ENCODE data around the gene MCM3. TPM values are rescaled to one million over a fixed set of nuclear protein-coding genes. Genes with fewer than 3 reads are reported as not detected.

The MCM3 gene
- 10 to 100 TPM; 27.2 to 28.4 TPM for total RNA-seq
- long read RNA-seq, transcript MCM3-201 (17 exons, 3,083 nt) = major isoform, 97 of 124 reads
- long read RNA-seq, partial matches to known transcripts = 16 of 124 reads
- long read RNA-seq, other reads (novel, unspliced or antisense) = 10 of 124 reads

DNA sequence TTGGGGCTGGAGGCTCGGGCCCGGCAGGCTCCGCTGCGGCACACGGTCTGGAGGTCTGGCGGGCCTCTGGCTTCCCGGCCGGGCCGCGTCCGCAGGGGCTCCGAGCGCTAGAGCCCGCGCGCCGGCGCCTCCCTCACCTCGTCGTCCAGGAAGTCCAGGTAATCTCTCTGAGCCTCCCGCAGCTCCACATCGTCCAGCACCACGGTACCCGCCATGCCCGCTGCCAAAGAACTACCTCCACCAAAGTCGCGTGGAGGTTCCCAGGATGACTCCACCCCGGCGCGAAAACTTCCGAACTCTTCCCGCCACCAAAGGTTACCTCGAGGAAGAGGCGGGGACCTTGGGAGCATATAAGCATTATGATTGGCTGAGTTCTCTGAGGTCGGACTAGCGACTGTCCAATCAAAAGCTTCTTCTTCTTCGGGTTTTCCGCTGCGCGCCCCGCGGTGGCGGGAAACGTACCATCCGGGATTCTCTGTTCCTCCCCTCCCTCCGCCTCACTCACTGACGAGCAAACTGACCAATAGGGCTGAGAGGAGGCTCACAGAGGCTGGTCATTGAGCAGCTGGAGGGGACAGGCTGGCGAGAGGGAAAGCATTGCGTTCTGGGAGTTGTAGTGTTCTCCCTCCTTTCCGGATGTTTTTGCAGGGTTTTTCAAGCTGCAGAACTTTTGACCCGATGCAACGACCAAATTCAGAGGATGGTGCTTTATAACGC lies at the start of gene MCM3:
Gene MCM3, minus strand, starts transcription at position 283 of the 717 bp plus-strand sequence. Its CDS starts 68 bp downstream, at position 215.
- ATAC-seq (peak; percentile 100), DNase-seq (peak; percentile 98)
- intact Hi-C loops (cut with DNase I) = loop anchor here in 1 of 2 donors (5.0 to 10.0 kb wide), 2 partner anchors 118 to 380 kb away; no protein-coding TSS in a partner anchor

DNA sequence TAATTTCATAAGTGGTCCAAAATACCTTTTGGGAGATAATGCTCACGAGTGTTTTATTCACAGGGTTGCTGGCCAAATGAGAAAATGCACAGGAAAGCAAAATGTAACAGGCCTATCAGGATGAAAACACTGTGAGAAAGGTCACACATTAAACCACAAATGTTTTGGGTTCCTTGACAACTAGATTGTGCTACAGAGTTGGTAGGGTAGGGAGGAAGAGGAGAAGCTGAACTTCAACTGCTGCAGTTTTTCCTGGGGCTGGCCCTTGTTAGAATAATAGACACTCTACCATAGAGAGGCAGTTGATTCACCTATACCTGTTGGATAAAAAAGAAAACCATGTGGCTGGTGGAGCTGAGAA lies 49.3 kb upstream of the MCM3 start:
- DNase-seq = no peak
- intact Hi-C loops (cut with DNase I) = no loop called here
- ATAC-seq = peak in 1 of 2 donors; percentile 41

DNA sequence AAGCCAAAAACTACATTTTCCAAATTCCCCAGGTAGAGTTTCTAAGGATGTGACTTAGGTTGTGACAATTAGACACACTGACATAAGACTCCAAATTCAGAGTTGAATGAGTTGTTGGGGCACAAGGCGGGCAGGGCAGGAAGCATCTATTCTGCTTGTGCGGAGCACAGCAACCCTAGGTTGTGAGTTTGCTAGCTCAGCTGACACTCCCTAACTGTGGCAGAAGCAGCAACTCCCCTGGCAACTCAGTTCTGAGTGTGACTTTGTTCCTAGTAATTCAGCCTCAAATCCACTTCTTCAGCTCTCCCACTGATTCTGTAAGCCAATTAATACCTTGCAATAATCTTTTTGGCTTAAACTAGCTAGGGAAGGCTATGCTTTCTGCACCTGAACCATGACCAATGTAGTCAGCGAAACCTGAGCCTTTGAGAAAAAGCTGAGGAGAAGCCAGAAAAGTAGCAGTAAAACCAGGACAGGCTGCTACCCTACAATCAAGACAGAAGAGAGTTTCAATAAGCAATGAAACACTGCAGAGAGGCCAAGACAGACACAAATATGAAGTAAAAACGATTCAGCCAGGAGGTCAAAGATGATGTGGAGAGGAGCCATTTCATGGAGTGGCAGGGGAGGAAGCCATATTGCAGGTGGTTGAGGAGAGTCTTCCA lies 47.4 kb upstream of the MCM3 start:
- ATAC-seq (no peak), DNase-seq (no peak)
- intact Hi-C loops (cut with DNase I) = no loop called here

DNA sequence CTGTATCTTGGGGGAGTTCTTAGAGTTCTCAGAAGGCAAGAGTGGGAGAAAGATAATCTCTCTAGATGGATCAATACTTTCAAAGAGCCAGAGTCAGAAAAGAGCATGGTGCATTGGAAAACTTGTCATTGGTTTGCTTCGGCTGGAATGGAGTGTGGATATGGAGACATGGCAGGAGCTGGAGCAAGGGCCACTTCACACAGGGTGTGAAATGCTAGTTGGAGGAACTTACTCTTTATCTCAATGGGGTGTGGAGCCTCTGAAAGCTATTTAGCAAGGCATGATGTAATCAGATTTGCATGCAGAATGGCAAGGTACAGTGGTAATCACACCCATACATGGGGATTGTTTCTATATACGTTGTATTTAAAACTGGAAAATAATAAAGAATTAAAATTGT lies 45.9 kb upstream of the MCM3 start:
- DNase-seq (no peak), ATAC-seq (peak; percentile 67 to 77)
- intact Hi-C loops (cut with DNase I) = no loop called here

DNA sequence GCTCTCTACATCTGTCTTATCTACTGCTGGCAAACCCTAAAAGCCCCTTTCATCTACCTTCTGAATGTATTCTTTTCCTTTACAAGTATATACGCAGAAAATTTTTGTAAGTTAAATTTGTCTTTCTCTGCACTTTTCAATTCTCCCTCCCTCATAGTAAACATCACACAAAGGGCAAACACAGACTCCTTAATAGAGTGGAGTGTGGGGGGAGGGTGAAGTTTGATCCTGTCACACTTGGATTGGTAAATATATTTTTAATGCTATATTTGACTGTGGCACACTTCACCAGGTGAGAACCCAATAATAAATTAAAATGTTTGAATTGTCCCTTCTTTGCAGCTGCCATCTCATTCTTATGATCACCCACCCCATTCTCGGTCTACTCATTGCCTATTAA lies 44.2 kb upstream of the MCM3 start:
- no peak for ATAC-seq
- DNase-seq = no peak
- intact Hi-C loops (cut with DNase I) = no loop called here

DNA sequence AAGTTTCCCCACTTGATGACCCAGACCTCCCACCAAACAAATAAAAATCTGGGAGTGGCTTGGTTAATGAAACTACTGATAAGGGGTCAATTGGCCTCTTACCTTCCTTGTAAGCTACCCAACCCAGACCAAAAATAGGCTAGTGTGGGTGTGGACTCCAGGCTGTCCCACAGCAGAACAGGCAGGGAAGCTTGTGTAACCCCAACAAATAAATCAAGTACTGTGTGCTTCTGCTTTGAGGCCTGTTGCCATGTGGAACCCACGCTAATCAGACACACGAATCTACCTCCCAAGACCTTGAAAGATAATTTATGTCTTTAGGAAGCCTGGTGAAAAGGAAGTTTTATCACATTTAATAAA lies 43.7 kb upstream of the MCM3 start:
- intact Hi-C loops (cut with DNase I) = no loop called here
- DNase-seq = no peak
- no peak for ATAC-seq

DNA sequence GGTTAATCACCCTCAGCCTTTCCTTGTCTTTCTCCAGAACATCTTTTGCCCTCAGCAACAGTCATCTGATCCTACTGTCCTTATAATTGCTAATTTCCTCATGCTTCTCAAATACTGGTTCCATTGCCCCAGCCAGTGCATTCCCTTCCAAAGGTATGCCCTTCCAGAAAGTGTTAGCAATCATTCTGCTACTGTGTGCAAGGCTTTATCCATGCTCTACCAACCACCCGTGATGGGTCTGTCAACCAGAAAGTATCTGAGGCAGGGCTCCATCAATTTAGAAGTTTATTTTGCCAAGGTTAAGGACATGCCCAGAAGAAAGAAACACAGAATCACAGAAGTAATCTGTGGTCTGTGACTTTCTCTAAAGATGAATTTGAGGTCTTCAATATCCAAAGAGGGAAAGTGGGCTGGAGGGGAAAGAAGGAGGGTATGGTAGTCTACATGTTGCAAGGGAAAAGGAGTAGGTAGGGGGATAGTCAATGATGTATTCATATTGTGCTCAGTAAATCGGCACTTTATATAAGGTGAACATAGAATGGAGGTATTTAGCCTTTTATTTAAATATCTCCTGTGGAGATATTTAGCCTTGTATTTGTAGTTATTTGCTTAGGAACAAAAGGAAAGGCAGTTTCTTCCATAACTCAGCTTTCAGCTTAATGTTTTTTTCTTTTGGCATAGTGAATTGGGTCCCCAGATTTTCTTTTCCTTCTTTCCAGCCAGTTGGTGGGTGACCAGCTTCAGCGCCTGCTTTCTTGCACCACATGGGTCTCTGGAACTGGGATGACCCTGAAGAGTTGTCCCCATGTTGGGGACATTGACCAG lies 42.2 kb upstream of the MCM3 start:
- intact Hi-C loops (cut with DNase I) = no loop called here
- no peak for ATAC-seq

DNA sequence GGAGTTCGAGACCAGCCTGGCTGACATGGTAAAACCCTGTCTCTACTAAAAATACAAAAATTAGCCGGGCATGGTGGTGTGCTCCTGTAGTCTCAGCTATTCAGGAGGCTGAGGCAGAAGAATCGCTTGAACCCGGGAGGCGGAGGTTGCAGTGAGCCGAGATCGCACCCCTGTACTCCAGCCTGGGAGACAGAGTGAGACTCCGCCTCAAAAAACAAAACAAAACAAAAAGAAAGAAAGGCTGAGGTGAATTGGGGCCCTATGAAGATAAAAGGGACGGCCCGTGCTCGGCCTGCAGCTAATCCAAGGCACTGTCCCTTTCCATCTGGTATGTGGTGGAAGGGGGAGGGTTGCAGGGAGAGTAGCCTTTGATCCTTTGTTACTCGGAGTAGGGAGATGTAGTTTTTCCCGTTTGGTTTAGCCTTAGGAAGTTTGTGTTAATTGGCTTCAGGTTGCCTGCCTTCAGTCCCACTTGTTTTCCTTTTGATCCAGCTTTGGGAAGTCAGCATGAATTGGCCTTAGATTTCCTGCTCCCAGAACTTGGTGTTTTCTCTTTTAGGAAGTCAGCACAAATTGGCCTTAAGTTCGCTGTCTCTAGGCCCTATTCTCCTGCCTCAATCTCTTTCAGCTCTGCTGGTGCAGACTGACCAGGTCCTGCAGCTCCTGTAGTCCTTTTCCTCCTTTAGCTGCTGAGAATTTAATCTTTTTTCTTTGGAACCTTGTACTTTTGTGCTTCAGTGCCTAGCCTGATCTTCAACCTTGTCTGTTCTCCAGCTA lies 41.3 kb upstream of the MCM3 start:
- DNase-seq = no peak
- no peak for ATAC-seq
- intact Hi-C loops (cut with DNase I) = no loop called here

More for the DNA sequence above, 42.2 kb upstream of the MCM3 start:
- no peak for DNase-seq

DNA sequence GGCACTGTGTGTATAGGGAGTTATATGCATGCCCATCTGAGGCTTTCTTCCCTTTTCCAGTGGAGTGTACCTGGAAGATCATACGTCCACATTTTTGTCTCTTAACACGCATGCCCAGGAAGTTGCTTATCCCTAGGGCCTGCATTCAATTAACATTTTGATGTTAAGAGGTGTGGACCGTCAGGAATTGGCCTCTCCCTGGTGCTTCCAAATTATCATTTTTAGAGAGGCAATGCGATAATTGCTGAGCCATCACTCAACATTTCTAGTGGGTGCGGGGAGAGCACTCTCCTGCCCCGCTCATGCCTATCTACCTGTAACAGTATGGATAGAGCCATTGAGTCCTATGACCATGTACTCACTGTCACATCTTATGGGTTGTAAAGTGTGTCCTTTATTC lies 39.6 kb upstream of the MCM3 start:
- intact Hi-C loops (cut with DNase I) = no loop called here
- no peak for DNase-seq
- ATAC-seq = no peak

DNA sequence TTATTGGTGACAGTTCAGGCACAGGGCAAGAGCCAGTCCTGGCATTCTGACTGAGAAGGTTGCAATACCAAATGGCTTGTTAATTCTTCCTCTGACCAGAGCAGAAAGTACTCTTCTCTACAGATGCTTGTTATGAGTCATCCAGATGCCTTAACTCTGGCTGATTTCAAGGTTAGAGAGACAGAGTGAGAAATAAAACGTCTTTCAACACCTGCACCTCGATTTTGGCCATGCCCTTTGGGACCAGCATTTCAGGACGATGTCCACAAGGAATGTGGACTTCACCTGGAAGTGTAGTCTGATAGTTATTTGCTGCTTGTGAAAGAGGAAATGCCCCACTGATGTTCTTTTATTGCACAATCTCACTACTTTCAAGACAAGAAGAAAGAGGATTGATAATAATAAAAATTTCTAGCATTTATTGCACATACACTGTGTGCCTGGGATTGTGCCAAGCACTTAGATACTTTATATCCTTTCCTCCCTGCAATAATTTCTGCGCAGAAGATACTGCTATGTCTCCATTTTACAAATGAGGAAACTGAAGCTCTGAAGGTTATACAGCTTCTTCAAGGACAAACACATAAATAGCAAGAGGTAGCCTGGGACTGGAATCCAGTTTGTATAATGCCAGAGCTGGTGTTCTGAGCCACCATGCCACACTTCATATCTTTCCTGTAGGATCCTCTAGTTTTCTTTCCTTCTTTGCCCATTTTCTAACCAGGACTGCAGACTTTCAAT lies 33.5 kb upstream of the MCM3 start:
- ATAC-seq = peak in 1 of 2 donors; percentile 80
- no peak for DNase-seq
- intact Hi-C loops (cut with DNase I) = no loop called here

DNA sequence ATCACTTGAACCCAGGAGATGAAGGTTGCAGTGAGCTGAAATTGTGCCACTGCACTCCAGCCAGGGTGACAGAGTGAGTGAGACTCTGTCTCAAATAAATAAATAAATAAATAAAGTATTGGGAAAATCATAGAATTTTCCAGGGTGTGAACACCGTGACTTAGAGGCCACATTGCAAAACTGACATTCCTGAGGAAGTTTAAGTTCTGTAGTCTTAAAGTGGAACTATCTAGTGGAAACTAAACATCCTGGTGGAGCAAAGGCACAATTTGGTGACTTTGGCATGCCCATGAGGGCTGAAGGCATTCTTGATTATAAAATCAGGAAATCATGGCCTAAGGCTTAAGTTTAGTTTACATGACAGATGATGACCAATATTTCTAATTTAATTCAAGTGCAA lies 32.7 kb upstream of the MCM3 start:
- no peak for ATAC-seq
- intact Hi-C loops (cut with DNase I) = no loop called here
- no peak for DNase-seq

DNA sequence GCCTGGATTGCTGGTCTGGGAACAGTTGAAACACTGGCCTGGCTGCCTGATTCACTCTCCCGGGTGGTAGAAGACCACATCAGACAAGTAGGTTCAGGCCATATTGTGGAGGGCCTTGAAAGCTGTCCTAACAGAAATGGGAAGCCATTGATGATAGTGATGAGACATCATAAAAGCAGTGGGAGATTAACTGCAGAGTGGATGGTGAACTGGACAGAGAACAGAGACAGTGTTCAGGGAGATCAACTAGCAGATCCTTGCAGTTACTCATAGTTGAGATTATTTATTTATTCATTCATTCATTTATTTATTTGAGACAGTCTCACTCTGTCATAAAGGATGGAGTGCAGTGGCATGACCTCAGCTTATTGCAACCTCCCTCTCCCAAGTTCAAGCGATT lies 30.2 kb upstream of the MCM3 start:
- ATAC-seq (no peak), DNase-seq (no peak)
- intact Hi-C loops (cut with DNase I) = no loop called here

DNA sequence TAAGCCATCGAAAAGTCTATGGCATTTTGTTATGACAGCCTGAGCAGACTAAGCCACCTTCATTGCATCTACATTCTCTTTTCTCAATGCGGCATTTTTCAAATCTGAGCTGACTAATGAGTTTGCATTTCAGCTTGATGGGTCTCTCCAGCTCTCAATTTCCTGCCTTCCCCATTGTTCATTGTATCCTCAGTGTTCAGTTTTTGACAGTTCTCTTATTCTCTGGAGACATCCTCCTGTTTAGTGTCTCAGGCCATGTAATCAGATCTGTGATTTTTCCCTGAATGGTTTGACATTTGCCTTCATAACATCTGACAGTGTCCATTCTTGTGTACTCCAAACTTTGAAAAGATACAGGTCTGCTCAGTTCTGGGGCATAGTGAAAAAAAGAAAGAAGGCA lies 27.9 kb upstream of the MCM3 start:
- DNase-seq (no peak), ATAC-seq (no peak)
- intact Hi-C loops (cut with DNase I) = no loop called here

DNA sequence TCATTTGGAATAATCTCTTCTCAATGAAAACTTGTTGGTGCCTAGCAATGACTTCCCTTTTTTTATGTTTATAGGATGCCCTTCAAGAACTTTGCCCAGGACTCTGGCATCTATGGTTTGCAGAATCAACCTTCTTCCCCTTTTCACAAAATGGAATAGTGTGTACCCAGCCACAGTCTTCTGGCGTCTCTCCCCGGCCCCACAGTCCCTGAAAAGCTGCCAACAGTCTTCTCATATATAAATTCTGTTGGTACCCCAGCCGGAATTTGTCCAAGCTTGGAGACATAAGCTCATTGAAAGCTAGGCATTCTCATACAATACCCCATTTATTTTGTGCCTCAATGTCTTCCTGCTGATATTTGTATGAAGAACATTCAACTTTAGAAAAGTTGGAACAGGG lies 26.4 kb upstream of the MCM3 start:
- intact Hi-C loops (cut with DNase I) = no loop called here
- no peak for DNase-seq
- peak in 1 of 2 donors; percentile 52 for ATAC-seq

DNA sequence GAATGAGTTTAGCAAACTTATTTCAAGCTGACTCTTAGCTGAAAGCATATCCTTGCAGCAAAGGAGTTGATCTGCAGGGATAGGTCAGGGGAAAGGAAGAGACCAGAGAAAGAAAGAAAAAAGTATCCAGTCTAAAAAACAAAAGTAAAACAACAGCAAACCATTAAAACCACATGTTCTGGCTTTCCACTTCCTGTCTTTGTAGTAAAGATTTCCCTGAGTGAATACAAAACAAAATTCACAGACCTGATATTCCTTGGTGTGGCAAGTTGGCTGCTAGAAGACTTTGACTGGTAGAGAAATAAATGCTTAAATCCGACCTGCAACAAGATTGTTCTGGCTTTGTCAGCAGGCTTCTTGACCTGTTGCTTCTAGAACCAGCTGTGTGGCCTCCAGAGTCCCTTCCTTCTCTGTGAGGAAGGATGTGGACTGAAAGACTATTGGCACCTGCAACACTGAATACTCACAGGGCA lies 23.4 kb upstream of the MCM3 start:
- intact Hi-C loops (cut with DNase I) = no loop called here
- ATAC-seq (no peak), DNase-seq (no peak)

DNA sequence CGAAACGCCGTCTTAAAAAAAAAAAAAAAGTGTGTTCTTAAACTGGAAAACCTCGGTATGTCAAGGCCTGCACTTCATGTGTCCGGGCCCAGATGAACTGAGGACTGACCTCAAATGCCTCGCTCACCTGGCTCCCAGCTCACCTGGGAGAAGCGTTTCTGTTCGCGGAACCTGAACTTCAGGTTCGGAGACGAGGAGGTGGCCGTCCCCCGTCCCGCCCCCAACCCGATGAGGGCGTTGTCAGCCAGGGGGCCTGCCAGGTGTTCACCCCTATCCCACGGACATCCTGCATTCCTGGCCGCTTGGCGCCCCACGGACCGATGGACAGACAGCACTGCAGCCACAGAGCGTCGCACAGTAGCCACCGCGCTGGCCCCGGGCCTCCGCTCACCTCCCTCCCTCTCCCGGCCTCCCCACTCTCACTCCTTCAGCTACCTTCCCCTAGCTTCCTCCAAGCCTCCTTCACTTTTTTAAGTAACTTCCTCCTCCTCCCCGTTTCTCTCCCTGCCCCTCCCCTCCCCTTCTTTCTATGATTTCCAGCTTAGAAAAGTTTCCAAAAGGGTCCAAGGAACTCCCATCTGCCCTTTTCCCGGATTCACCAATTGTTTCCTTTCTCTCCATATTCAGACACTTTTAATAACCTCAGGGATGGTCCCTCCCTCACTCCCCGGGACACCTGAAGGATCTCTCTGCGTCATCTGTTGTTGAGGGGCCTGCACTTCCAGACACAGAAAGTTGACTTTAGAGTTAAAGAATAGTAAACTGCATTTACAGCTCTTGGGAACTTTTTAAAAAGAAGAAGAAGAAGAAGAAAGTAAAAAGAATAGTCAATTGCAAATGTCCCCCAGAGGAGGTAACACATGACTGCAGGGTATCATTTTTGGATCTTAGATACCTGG lies 22.7 kb upstream of the MCM3 start:
- no peak for ATAC-seq
- intact Hi-C loops (cut with DNase I) = no loop called here
- DNase-seq = no peak

DNA sequence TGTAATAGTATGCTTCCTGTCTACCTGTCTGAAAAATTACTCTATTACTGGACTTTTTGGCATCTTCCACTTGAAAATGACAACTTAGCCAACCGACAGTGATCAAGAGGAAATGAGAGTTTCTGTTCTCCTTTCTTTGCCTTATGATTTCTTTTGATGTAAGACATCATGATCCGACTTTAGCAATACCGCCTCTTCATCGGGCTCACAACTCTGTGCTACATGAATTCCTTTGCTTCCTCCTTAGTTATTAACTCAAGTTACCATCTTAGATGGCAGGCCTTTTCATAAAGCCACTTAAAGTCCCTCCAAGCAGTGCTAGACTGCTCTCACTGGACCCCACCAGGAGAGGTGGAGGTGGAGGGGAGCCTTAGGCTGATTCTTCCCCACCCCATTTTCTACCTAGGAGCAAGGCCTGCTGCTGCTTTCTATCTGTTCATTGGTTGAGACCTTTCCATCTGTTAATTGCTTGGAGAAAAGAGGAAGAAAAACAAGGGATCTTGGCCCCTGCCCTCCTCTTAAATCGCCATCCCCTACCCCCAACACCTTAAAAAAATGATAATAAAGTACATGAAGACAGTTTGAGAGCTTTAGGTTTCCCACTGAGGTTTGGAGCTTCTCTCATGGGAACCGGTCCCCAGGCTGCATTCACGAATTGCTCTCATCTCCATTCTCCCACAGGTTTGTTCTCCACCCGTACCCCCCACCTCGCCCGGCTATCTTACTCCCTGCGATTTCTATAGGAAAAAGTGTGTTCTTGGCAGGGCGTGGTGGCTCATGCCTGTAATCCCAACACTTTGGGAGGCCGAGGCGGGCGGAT lies 21.6 kb upstream of the MCM3 start:
- DNase-seq = no peak

More for the DNA sequence above, 21.6 kb upstream of the MCM3 start:
- peak in 1 of 2 donors; percentile 33 for ATAC-seq
- intact Hi-C loops (cut with DNase I) = no loop called here

Data from left cardiac atrium (tissue), 4 donors.